HG03060 (cell line): Measurements from ENCODE around the gene ETS1.

ENCODE experiments used
- ATAC-seq: cut with Tn5 transposase; IDR thresholded peaks from one replicate; pipeline ENCODE4 v1.9.1; 2021; ENCODE audit warnings: low read depth, moderate number of reproducible peaks; ENCODE audit not compliant: unreplicated experiment

The ETS1 gene

DNA sequence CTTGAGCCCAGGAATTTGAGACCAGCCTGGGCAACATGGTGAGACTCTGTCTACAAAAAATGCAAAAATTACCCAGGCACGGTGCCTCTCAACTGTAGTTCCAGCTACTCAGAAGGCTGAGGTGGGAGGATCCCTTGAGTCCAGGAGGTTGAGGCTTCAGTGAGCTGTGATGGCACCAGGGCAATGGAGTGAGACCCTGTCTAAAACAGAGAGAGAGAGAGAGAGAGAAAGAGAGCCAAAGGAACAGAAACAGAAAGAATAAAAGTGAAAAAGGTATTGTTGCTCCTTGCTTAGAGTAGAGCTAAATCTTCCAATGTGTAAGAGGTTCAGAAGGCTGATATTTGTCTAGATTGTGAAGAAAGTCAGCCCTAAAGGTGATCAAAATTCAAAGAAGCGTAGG lies 8.9 kb upstream of the ETS1 start:
- no peak for ATAC-seq

DNA sequence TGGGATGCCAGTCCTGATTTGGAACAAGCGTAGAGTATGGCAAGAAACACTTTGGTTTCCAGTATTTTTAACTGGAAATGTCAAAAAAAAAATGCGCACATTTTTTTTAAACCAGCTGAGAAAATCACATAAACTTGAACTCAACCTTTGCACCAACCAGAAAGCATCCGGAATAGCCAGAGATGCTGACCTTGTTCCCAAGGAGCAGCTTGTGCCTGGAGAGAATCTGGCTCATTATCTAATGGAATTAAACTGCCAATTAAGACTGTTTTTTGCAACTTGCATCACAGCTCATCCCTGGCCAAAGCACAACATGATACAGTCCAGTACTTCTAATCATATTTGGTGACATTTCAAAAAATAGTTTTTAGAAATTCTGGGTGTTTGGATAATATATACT lies 8.4 kb upstream of the ETS1 start:
- ATAC-seq, result no peak

DNA sequence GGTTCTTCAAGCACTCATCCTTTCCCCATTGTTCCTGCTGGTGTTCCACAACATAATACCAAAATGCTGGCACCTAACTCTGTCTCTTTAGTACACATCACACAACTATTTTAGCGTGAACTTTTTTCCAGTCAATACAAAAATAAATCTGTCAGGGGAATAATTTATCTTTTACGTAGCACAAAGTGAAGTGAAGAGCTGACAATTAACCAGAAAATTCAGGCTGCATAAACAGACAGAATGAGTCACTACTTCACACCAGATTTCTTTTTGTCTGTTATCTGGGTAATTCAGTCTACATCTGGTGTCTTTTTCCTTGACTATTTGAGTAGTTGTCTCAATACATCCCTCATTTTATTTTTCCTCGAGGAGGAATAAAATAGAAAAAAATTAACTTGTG lies 7.9 kb upstream of the ETS1 start:
- no peak for ATAC-seq

- no peak for ATAC-seq
Observed at GRCh38 chr11:128594226-128594625, 6.9 kb upstream of the ETS1 start.

DNA sequence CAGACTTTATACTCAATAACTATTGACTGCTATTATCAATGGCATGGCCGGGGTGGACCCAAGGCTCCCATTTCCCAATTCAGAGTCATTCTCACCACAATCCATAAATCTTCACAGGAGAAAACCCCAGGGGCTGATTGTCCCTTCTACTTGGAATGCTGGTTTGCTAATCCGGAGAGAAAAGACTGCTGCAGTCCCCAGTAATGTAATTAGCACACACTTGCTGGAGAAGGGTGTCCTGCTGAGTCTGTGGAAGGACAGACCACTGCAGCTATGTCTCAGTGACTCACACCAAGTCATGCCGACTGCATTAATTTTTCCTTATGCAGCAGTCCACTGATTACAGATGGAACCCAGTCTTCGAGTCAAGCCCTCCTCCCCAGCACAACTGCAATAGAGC lies 5.9 kb upstream of the ETS1 start:
- ATAC-seq, result no peak

DNA sequence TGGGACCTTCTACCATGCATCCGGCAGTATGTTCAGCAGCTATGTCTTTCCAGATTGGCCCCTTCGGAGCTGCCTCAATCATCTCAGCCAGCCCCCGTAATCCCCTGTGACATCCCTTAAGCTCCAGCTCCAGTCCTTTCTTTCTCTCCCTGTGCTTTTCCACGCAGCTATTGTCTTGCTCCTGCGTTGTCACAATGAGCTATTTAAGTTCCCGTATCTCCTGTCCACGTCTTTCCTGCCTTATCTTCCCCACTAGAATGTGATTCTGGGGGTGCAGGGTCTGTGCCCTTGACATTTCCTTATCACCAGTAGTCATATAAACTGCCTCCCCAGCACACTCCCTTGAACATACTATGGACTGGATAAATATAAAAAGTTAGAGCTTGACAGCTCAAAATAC lies 5.1 kb upstream of the ETS1 start:
- no peak for ATAC-seq

- ATAC-seq, result no peak
Observed at GRCh38 chr11:128590587-128590986, 3.2 kb upstream of the ETS1 start.

DNA sequence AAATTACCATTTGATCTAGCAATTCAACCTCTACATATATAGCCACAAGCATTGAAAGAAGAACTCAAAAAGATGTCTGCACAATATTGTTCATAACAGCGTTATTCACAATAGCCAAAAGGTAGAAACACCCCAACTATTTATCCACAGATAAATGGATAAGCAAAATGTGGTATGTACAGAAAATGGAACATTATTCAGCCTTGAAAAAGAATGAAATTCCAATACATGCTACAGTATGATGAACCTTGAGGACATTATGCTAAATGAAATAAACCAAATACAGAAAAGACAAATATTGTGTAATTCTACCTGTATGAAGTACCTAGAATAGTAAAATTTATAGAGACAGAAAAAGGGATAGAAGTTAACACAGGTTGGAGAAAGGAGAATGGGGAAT lies 2.6 kb upstream of the ETS1 start:
- no peak for ATAC-seq

DNA sequence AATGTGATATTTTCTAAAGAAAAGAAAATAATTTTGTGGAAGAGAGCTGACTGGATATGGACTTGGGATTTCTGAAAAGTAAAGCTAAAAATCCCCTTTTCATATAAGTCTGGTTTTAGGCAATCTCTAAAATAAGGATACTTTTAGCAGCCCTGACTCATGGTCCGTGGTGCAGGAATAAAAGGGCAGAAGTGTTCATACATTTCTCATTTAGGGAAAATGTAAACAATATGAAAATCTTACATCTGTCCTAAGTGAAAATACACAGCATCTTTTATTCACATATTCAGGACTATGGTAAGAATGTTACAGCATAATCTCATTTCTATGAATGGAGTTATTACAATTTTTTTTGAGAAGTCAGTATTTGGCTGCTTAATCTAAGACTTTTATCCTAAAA lies 735 bp upstream of the ETS1 start:
- ATAC-seq, result no peak

DNA sequence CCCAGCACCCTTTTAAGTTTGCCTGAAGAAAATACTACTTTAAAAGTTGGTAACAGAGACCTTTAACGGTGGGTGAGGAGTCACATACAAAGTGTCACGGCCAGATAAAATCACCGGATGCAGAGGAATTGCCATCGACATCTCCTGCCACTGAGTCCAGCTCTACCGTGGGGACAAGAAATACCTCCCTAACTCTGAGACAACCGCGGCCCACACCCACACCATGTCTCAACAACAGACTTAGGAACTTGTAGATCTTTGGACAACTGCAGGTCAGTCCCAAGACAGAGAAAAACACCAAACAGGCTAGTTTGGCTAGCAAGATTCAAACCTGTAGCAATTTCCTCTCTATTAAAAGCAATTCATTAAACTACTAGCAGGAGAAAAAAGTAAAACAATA lies 669 bp downstream of the ETS1 start:
- no peak for ATAC-seq

DNA sequence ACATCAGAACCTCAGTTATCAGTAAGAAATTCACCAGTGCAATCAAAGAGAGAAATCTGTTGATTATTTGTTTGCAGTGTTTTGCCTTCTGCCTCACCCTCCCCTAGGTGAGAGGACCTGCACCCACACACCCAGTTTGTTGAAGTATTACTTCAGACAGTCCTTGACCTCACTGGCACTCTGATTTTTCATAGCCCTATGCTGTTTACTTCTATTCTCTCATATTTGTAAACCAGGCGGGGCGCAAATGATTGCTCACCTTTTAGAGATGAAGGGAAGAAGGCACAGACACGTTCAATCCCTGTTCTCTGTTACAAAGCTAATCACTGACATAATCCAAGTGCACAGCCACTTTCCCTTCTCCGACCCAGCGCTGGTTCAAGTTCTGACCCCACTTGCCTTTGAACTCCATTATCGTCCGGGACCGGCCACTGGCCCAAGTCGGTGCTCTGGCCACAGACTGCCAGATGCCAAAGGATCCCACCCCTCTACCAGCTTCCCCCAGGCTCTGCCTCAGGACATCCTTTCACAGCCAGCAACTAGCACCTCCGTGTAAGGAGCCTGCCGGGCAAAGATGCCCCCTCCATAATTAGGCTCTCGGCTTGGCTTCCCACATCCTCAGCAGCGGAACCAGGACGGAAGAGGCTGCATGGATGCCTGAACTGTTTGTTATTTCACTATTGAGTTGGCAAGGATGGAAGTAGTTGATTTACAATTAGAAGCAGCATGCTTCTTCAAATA lies 1.7 kb downstream of the ETS1 start:
- no peak for ATAC-seq

DNA sequence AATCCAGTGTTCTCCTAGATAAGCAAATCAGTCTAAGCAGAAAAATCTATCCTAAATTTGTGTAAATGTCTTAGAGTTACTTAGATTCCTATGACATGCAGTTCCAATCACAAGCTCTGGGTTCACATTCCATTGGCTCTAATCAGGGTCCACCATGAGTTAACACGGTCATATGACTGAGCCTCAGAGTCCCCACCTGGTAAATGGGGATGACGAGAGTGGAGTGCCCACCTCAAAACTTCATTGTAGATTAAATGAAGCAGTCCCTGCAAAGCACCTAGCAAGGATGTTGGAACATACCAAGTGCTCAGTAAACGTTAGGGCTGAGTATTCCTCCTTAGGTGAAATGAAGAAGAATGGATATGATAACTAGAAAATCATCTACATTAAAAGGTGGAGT lies 3.1 kb downstream of the ETS1 start:
- ATAC-seq, result no peak

GRCh38 chr11:128582496-128583366 lies 4.6 kb downstream of the ETS1 start:
- no peak for ATAC-seq

DNA sequence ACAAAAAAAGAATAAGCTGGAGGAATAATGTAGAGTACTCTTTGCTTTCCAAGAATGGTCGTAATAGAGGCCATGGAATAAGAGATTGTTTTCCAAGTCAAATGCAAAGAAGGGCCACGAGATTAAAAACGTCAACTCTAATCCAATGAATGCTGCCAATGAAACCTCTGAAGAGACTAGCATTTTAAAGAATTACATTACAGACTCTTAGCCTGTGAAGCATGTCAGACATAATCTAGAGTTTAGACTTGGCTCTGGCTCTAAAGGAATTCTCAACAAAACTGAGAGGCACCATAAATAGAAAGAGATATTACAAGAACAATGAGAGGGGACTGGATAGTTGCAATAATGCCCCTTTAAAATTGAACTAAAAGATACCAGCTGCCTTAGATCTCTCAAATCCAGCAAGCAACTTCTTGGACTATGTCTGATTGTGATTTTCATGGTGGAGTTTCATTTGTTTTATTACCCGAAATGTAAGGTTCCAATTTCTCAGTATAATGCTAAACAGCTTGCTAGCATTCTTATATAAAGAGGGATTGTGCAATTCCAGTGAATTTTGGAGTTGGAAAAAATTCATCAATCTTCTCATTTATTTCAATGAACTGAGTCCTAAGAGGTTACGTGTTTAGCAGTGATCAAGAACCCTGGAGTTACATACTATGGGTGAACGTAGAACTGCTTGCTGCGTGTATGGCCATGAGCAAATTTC lies 5.6 kb downstream of the ETS1 start:
- ATAC-seq, result no peak

DNA sequence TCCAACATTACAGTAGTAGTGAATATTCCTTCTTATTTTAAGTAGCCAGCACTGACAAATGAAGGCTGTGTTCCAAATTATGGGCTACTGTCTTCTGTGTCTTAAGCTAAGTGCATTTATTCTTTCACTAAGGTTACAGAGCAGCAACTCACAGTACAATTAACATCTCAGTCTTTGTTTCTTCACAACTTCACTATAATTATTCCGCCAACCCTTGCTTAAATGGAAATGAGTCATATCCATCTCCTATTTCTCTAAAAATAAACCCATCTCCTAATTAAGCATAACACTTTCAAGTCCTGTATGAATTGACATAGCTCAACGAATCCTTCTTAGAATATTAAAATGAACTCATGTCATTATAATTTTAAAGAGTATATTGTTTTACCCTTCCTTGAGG lies 6.7 kb downstream of the ETS1 start:
- ATAC-seq, result no peak

GRCh38 chr11:128579798-128580504 lies 7.4 kb downstream of the ETS1 start:
- ATAC-seq, result no peak

GRCh38 chr11:128576555-128576954 lies 10.8 kb downstream of the ETS1 start:
- ATAC-seq, result no peak

DNA sequence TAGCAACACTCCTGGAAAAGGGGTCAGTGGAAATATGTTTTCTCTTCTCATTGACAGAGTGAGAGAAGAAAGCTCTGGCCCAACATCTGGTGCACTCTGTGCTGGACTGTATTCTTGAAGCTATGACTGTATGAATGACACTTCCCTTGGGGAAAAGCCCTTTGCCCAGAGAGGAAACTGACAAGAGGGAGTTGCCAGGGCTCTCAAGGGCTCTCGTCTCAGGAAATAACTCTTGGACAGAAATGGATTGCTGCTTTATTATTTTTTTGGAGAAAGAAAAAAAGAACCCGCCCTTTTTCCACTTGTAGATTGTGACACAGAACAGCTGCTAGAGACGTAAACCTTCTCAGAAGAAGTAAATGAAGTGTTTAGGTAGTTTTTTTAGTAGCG lies 11.4 kb downstream of the ETS1 start:
- no peak for ATAC-seq

DNA sequence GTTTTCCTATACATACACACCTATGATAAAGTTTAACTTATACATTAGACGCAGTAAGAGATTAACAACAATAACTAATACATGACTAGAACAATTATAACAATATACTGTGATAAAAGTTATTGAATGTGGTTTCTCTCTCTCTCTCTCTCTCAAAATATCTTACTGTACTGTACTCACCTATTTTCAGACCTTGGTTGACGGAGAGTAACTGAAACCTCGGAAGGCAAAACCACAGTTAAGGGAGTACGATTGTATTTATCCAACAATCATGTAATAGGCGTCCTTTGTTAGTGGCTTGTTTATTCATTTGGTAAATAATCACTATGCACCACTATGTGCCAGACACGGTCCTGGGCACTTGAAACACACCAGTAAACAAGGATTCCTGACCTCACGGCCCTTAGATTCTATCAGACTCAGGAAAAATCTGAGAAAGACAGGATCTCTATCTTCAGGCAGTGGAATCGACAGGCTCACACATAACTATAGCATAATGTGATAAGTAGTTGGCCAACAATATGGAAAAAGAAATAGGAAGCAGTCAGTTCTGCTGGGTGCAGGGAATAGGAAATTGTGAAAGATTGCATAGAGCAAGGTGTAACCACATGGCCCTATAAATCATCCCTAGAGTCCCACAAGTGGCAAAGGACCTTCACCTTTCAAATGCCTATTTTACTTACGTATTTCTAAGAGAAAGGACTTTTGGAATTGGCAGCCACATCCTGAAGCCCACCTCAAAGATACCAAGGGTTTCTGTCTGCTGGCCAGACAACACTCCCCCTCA lies 12.0 kb downstream of the ETS1 start:
- no peak for ATAC-seq

DNA sequence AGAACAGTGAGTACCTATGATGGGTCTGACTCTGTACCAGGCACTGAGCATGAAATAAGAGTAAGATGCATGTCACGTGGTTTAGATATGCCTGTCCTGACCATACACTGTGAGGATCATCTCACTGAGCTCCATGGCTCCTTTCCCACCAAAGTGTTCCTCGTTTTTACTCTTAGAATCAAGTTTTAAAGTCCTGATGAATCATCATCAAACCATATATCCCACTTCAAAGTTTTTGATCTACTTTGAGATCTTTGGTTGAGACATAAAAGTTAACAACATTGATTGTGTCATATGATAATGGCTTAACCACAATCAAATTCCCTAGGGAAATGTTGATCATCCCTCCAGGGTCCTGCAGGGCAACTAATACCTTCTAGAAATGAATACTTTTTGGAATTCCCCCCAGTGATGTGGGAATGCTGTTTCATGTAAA lies 12.8 kb downstream of the ETS1 start:
- ATAC-seq, result no peak
